ENCODE measurements around the gene TLE3. TPM values are rescaled to one million over a fixed set of nuclear protein-coding genes. Genes with fewer than 3 reads are reported as not detected.

The TLE3 gene
- total RNA-seq, 2 experiments from 2014 or later = 59.2 TPM

- POLR2A ChIA-PET = no interaction called here
- CTCF ChIA-PET = interaction anchor here (0.6 kb wide), 1 partner anchor 436 kb away, joined by 3 read pairs; no protein-coding TSS in a partner anchor
- Mint-ChIP-seq H3K4me3 (no peak overlapping the region), H3K4me1 (no peaks in the 10 kb centered on the region), H3K36me3 (ENCODE audit: low read depth) (peaks cover 41% of the 10 kb centered on the region), H3K27me3 (no peaks in the 10 kb centered on the region), H3K27ac (no peak overlapping the region), H3K9me3 (no peaks in the 10 kb centered on the region)
- DNase-seq = no peak
These were observed 45.6 kb downstream of the TLE3 start for GRCh38 chr15:70051948-70052633.

DNA sequence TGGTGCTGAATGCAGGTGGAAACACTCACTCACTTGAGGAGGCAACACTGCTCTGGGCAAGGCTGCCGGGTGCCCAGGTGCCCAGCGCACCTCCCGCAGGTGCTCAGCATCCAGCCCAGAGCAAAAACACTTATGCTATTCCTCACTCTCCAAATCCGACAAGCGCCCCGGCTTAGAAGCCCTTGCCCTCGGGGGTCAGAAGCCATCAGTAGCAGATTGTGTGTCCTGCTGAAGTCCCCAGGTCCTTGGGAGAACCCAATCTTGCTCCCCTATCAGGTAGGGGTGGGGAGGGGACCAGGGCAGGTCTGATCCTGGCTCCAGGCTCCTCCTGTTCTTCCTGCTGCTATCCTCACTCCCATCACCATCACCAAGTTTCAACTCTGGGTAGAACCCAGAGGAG, 46.7 kb downstream of the TLE3 start:
- Mint-ChIP-seq H3K9me3 (no peaks in the 10 kb centered on the region), H3K36me3 (ENCODE audit: low read depth) (peaks cover 41% of the 10 kb centered on the region), H3K4me1 (no peaks in the 10 kb centered on the region), H3K4me3 (no peak overlapping the region), H3K27me3 (no peaks in the 10 kb centered on the region), H3K27ac (no peak overlapping the region)
- ChIA-PET POLR2A (no interaction called here), CTCF (no interaction called here)
- DNase-seq = no peak

- Mint-ChIP-seq H3K36me3 (ENCODE audit: low read depth) (peaks cover 38% of the 10 kb centered on the region), H3K4me3 (no peak overlapping the region), H3K27ac (no peak overlapping the region), H3K4me1 (no peaks in the 10 kb centered on the region), H3K27me3 (no peaks in the 10 kb centered on the region), H3K9me3 (no peaks in the 10 kb centered on the region)
- POLR2A ChIA-PET = interaction anchor here (0.6 kb wide), 1 partner anchor 309 kb away, joined by 3 read pairs; no protein-coding TSS in a partner anchor
- CTCF ChIA-PET = no interaction called here
- DNase-seq = no peak
These were observed 47.3 kb downstream of the TLE3 start for GRCh38 chr15:70050441-70050840.

GRCh38 chr15:70049701-70050301, 47.9 kb downstream of the TLE3 start:
- Mint-ChIP-seq H3K36me3 (ENCODE audit: low read depth) (peaks cover 32% of the 10 kb centered on the region), H3K9me3 (no peaks in the 10 kb centered on the region), H3K27ac (no peak overlapping the region), H3K27me3 (no peaks in the 10 kb centered on the region), H3K4me3 (no peak overlapping the region), H3K4me1 (no peaks in the 10 kb centered on the region)
- CTCF ChIA-PET = no interaction called here
- DNase-seq = no peak
- POLR2A ChIA-PET = interaction anchor here (0.6 kb wide), 1 partner anchor 308 kb away, joined by 3 read pairs; no protein-coding TSS in a partner anchor

GRCh38 chr15:70048578-70049514, 48.9 kb downstream of the TLE3 start:
- Mint-ChIP-seq H3K36me3 (ENCODE audit: low read depth) (peaks cover 29% of the 10 kb centered on the region), H3K9me3 (no peaks in the 10 kb centered on the region), H3K4me3 (no peak overlapping the region), H3K27me3 (no peaks in the 10 kb centered on the region), H3K27ac (no peak overlapping the region), H3K4me1 (no peaks in the 10 kb centered on the region)
- CTCF ChIA-PET = no interaction called here
- no peak for DNase-seq
- POLR2A ChIA-PET = no interaction called here

DNA sequence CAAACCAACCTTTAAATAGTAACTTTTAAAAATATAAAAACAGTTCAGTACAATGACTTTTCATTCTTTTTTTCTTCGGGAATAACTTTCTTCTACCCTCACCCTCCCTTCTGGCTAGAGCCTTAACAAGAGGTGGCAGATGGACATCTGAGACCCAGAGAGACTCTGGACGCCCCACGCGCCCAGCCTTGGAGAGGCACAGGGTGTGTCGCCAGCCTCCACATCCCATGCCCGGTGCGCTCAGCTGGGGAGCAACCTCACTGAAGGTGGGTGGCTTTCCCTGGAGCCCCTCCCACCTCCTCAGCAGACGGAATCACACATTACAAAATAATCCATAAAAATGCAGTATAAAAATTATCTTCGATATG, 49.5 kb downstream of the TLE3 start:
- no peak for DNase-seq
- no peaks in the 10 kb centered on the region for H3K4me1 Mint-ChIP-seq
- H3K27ac Mint-ChIP-seq = no peak overlapping the region
- no peaks in the 10 kb centered on the region for H3K9me3 Mint-ChIP-seq
- H3K27me3 Mint-ChIP-seq = no peaks in the 10 kb centered on the region
- H3K4me3 Mint-ChIP-seq = no peak overlapping the region
- POLR2A ChIA-PET = no interaction called here
- peaks cover 24% of the 10 kb centered on the region for H3K36me3 Mint-ChIP-seq (ENCODE audit: low read depth)
- CTCF ChIA-PET = no interaction called here

DNA sequence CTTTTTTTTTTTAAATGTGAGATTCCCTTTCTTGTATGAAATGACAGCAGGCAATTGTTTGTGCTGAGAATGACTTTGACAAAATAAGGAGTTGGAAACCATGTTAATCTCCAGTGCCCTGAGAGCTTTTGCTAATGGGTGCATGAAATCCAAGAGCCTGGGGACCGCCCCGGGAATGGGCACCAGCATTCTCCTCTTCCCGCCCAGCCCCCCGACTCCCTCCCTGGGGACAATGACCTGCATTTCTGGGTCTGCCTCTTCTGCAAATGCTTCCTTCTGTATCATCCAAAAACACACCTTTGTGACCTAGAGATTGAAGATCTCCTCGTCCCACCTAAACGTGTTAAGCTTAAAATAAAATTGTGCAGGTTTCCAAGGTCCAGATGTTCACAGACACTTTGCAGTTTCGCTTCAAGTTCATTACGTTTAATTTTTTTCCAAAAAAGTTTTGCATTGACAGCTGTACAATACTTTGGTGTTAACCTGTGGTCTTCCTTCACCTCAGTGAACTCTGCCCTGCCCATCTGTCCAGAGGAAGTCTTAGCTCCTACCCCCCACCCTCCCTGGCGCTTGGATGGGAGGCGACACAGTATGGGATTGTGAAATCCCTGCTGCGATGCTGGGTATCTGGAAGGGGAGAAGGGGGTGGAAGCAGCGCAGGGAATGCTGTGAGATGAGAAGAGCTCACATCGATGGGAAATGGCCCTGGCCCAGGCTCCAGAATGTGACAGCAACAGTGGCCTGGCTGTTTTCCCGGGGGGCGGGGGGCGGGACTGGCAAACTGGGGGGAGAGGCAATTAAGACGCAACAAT, 50.1 kb downstream of the TLE3 start:
- H3K9me3 Mint-ChIP-seq = no peaks in the 10 kb centered on the region
- POLR2A ChIA-PET = no interaction called here
- H3K36me3 Mint-ChIP-seq (ENCODE audit: low read depth) = peaks cover 19% of the 10 kb centered on the region
- H3K27me3 Mint-ChIP-seq = no peaks in the 10 kb centered on the region
- H3K4me3 Mint-ChIP-seq = no peak overlapping the region
- no peak overlapping the region for H3K27ac Mint-ChIP-seq
- DNase-seq = no peak
- CTCF ChIA-PET = no interaction called here
- H3K4me1 Mint-ChIP-seq = no peaks in the 10 kb centered on the region

DNA sequence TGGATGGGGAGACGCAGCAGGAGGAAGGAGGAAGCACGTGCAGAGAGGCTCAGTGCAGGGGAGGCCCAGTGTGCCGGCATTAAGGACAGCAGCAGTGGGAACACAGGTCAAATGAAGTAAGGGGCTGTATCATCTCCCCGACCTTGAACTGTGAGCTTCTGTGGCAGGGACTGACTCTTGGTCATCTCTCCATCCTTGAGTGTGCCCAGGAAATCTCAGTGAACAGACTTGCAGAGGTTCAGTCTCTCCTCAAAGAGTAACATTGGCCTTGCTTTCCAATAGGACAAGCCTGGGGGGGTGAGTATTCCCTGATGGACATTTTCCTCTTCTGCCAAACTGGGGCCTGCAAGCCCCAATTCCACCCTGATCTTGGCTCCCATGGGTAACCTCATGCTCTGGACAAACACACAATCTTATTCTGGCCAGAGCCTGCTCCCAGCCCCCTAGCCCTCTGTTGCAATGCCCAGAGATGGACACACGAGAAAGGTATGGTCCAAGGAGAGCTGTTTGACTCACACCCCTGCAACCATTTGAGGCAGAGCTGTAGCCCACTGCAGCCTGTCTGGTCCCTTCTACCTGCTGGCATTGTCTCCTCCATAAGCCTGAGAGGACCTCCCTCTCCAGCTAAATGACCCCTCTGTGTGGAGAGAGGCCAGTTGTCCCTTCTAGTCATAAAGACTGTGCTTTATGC, 50.9 kb downstream of the TLE3 start:
- H3K27me3 Mint-ChIP-seq = no peaks in the 10 kb centered on the region
- ChIA-PET CTCF (no interaction called here), POLR2A (no interaction called here)
- H3K4me1 Mint-ChIP-seq = no peaks in the 10 kb centered on the region
- no peak overlapping the region for H3K27ac Mint-ChIP-seq
- DNase-seq = no peak
- H3K36me3 Mint-ChIP-seq (ENCODE audit: low read depth) = peaks cover 17% of the 10 kb centered on the region
- H3K9me3 Mint-ChIP-seq = no peaks in the 10 kb centered on the region
- no peak overlapping the region for H3K4me3 Mint-ChIP-seq

DNA sequence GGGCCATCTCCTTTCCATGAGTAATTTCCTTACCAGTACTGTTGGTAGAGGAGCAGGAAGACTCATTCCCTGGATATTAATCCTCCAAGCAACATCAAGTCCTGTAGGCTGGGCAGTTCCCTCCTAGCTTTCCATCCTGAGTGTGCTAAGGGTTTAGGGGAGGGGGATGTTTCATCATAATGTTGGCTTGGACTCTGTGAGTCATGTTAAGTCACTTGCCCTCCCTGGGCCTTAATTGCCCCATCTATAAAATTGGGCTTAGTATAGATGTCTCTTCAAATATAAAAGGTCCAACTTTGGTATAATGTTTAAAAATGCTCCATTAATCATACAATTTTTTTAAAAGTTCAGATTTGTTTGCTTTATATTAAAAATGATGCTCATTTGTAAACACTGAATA, 52.7 kb downstream of the TLE3 start:
- H3K4me3 Mint-ChIP-seq = no peak overlapping the region
- POLR2A ChIA-PET = interaction anchor here (0.6 to 0.8 kb wide), 2 partner anchors 13 to 55 kb away, joined by 3 read pairs; no protein-coding TSS in a partner anchor
- H3K4me1 Mint-ChIP-seq = no peaks in the 10 kb centered on the region
- no peaks in the 10 kb centered on the region for H3K9me3 Mint-ChIP-seq
- no peak overlapping the region for H3K27ac Mint-ChIP-seq
- DNase-seq = no peak
- H3K36me3 Mint-ChIP-seq (ENCODE audit: low read depth) = peaks cover 2% of the 10 kb centered on the region
- H3K27me3 Mint-ChIP-seq = no peaks in the 10 kb centered on the region
- CTCF ChIA-PET = no interaction called here

DNA sequence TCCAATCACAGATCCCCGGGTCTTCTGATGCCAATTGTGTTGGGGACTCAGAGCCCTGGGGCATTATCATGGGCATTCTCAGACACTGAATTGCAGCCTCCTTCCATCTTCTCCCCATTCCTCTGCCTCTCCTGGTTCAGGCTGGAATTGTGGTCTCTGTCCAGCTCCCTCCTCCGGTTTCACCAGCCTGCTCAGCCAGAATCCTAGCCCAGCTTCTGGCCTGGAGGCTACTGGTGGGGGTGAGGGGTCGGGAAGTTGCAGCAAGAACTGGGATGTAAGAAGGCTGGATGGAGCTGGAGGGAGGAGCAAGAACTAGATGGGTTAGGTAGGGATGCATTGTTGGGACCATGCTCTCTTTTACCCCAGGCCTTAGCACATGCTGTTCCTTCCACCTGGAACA, 53.5 kb downstream of the TLE3 start:
- ChIA-PET POLR2A (interaction anchor here (0.8 to 0.9 kb wide), 3 partner anchors 21 to 56 kb away, joined by 3 read pairs; no protein-coding TSS in a partner anchor), CTCF (no interaction called here)
- no peaks in the 10 kb centered on the region for H3K4me1 Mint-ChIP-seq
- no peaks in the 10 kb centered on the region for H3K36me3 Mint-ChIP-seq (ENCODE audit: low read depth)
- no peak overlapping the region for H3K27ac Mint-ChIP-seq
- H3K9me3 Mint-ChIP-seq = no peaks in the 10 kb centered on the region
- DNase-seq = no peak
- H3K4me3 Mint-ChIP-seq = no peak overlapping the region
- no peaks in the 10 kb centered on the region for H3K27me3 Mint-ChIP-seq

- DNase-seq = no peak
- POLR2A ChIA-PET = interaction anchor here (0.8 to 0.9 kb wide), 2 partner anchors 21 to 39 kb away, joined by 3 read pairs; no protein-coding TSS in a partner anchor
- Mint-ChIP-seq H3K27me3 (peaks cover 3% of the 10 kb centered on the region), H3K36me3 (ENCODE audit: low read depth) (no peaks in the 10 kb centered on the region), H3K4me1 (no peaks in the 10 kb centered on the region), H3K27ac (no peak overlapping the region), H3K9me3 (no peaks in the 10 kb centered on the region), H3K4me3 (no peak overlapping the region)
- CTCF ChIA-PET = no interaction called here
These were observed 54.1 kb downstream of the TLE3 start for GRCh38 chr15:70043590-70043989.

- Mint-ChIP-seq H3K9me3 (no peaks in the 10 kb centered on the region), H3K4me3 (no peak overlapping the region), H3K36me3 (ENCODE audit: low read depth) (no peaks in the 10 kb centered on the region), H3K27ac (no peak overlapping the region), H3K4me1 (no peaks in the 10 kb centered on the region), H3K27me3 (peaks cover 6% of the 10 kb centered on the region)
- CTCF ChIA-PET = no interaction called here
- POLR2A ChIA-PET = interaction anchor here (1.3 kb wide), 1 partner anchor 54 kb away, joined by 3 read pairs; no protein-coding TSS in a partner anchor
- no peak for DNase-seq
These were observed 55.0 kb downstream of the TLE3 start for GRCh38 chr15:70042553-70043214.

Measured in activated CD4-positive, alpha-beta memory T cell treated with anti-CD3 and anti-CD28 coated beads, Interleukin-2, amount 10 ng/mL, durations not matched to agents 7 days and 5 days (primary cell).